NT2/D1 (cell line): ENCODE results near the gene GMEB2.

Experiments
- DNase-seq: peaks from one replicate; pipeline ENCODE4 v3.0.0-alpha.2; 2011; ENCODE audit warnings: low read depth, low spot score
- H3K27me3 ChIP-seq: 2 replicates; pipeline ENCODE4 v1.6.0; 2011; ENCODE audit warnings: mild to moderate bottlenecking; ENCODE audit not compliant: insufficient read length, insufficient read depth
- H3K36me3 ChIP-seq: 2 replicates; pipeline ENCODE4 v1.6.1; 2011; ENCODE audit warnings: mild to moderate bottlenecking, low read length, mixed read lengths; ENCODE audit not compliant: insufficient read depth, insufficient read length
- H3K4me1 ChIP-seq: 2 replicates; pipeline ENCODE4 v1.5.1; 2011; ENCODE audit not compliant: insufficient read depth, insufficient read length
- H3K4me3 ChIP-seq: 2 replicates; pipeline ENCODE4 v1.5.1; 2011; ENCODE audit warnings: low read depth; ENCODE audit not compliant: insufficient read length
- H3K9ac ChIP-seq: 2 replicates; pipeline ENCODE4 v1.6.0; 2011; ENCODE audit warnings: low read depth; ENCODE audit not compliant: insufficient read length
- H3K9me3 ChIP-seq: 2 replicates; pipeline ENCODE4 v1.5.1; 2011; ENCODE audit warnings: mild to moderate bottlenecking, low read length; ENCODE audit not compliant: insufficient read depth
- SUZ12 ChIP-seq: IDR thresholded peaks from 2 replicates; pipeline ENCODE4 v1.6.1; 2011; ENCODE audit not compliant: insufficient read length, insufficient read depth; ENCODE audit errors: extremely low read depth
- YY1 ChIP-seq: IDR thresholded peaks from 2 replicates; pipeline ENCODE4 v1.6.1; 2011; ENCODE audit not compliant: insufficient read length, insufficient read depth
- ZNF274 ChIP-seq: IDR thresholded peaks from 2 replicates; pipeline ENCODE4 v1.6.1; 2011; ENCODE audit warnings: mild to moderate bottlenecking, low read depth, low read length

The GMEB2 gene

DNA sequence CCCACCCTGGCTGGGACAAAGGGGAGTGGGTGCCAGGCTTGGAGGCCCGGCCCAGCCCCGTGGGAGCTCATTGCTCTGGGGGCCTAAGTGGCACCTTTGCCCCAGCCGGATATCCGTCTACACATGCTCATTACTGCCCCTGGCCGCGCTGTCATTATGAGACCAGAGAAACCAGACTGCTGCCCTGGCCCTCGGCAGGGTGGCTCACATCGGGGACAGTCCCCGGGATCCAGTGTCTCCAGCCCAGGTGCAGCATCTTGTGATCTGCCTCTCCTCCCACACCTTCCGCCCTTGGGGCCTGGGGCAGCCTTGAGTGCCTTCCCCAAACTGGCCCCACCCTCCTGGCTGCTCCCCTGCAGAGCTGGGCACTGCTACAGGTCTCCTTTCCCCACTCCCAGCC, 84.2 kb downstream of the GMEB2 start:
- no peak for DNase-seq
- Histone ChIP-seq H3K36me3 (no peaks in the 10 kb centered on the region), H3K4me1 (peaks cover 40% of the 10 kb centered on the region), H3K27me3 (no peaks in the 10 kb centered on the region), H3K9me3 (no peaks in the 10 kb centered on the region), H3K9ac (peak overlapping the region; percentile 26), H3K4me3 (no peak overlapping the region)
- TF ChIP-seq ZNF274 (no peak), SUZ12 (no peak), YY1 (no peak)

DNA sequence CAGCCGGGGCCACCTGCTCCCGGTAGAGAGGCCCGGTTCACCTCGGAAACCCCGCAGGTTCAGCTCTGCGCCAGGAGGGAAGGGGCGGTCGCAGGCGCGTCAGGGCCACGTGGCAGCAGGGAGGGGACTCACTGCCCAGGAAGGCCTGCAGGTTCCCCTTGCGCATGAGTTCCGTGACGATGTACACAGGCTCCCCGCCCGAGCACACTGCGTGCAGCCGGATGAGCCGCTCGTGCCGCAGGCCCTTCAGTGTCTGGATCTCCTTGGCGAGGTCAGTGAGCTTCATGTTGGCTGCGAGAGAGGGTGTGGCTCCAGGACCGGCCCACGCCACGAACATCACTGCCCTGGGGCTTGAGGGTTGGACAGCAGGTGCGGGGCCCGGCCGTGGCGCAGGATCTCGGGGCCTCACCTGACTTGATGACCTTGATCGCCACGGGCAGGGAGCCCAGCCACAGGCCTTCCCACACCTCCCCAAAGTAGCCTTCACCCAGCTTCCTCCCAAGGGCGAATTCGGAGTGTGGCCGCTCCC, 84.8 kb downstream of the GMEB2 start:
- Histone ChIP-seq H3K27me3 (no peaks in the 10 kb centered on the region), H3K4me3 (no peak overlapping the region), H3K9me3 (no peaks in the 10 kb centered on the region), H3K4me1 (peaks cover 39% of the 10 kb centered on the region), H3K9ac (peak overlapping the region; percentile 8), H3K36me3 (no peaks in the 10 kb centered on the region)
- no peak for DNase-seq
- no peak for TF ChIP-seq SUZ12
- TF ChIP-seq YY1 = no peak
- no peak for TF ChIP-seq ZNF274

DNA sequence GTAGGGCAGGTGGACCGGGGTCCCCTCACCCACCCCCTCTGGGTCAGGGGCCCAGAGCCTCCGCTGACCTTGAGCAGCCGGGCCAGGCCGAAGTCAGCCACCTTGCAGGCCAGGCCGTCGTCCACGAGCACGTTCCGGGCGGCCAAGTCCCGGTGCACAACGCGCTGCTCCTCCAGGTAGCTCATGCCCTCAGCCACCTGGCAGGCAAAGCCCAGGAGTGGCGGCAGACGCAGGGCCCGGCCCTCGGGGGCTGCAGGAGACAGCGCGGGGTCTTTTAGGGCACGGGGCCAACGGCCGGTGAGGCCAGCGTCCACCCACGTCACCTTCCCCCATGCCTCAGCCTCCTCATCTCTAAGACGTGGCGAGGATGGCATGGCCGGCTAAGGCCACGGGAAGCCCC, 85.5 kb downstream of the GMEB2 start:
- H3K9ac ChIP-seq = no peak overlapping the region
- H3K4me3 ChIP-seq = no peak overlapping the region
- no peak for DNase-seq
- no peaks in the 10 kb centered on the region for H3K9me3 ChIP-seq
- no peaks in the 10 kb centered on the region for H3K27me3 ChIP-seq
- no peaks in the 10 kb centered on the region for H3K36me3 ChIP-seq
- TF ChIP-seq YY1 = no peak
- TF ChIP-seq ZNF274 = no peak
- TF ChIP-seq SUZ12 = no peak
- H3K4me1 ChIP-seq = peaks cover 39% of the 10 kb centered on the region

DNA sequence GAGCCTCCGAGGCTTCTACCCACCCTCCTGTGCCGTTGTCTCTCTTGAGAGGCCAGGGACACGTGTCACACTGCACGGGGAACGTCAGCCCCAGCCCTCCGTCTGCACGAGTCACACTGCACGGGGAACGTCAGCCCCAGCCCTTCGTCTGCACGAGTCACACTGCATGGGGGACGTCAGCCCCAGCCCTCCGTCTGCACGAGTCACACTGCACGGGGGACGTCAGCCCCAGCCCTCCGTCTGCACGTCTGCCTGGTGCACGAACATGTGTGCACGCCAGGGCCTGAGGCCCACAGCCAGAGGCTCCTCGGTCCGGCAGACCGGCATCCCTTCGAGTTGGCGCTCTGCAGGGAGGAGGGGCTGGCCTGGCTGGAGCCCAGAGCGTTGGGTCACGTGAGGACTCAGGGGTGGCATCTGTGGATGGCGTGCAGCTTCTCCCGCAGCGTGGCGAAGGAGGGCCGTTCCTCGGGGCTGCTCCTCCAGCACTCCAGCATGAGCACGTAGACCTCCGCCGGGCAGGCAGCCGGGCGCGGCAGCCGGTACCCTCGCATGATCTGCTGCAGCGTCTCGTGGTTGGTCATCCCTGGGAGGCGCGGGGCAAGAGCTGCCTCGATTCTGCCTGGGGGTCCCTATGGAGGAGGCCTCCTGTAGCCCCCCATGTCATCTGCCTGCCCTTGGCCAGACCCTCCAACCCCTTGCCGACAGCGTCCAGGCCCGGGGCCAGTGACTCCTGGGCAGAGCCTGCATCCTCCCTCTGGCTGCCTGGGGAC, 86.3 kb downstream of the GMEB2 start:
- Histone ChIP-seq H3K4me1 (peaks cover 38% of the 10 kb centered on the region), H3K9me3 (no peaks in the 10 kb centered on the region), H3K27me3 (no peaks in the 10 kb centered on the region), H3K9ac (peak overlapping the region; percentile 37), H3K4me3 (no peak overlapping the region), H3K36me3 (no peaks in the 10 kb centered on the region)
- no peak for DNase-seq
- TF ChIP-seq YY1 (no peak), ZNF274 (no peak), SUZ12 (no peak)

DNA sequence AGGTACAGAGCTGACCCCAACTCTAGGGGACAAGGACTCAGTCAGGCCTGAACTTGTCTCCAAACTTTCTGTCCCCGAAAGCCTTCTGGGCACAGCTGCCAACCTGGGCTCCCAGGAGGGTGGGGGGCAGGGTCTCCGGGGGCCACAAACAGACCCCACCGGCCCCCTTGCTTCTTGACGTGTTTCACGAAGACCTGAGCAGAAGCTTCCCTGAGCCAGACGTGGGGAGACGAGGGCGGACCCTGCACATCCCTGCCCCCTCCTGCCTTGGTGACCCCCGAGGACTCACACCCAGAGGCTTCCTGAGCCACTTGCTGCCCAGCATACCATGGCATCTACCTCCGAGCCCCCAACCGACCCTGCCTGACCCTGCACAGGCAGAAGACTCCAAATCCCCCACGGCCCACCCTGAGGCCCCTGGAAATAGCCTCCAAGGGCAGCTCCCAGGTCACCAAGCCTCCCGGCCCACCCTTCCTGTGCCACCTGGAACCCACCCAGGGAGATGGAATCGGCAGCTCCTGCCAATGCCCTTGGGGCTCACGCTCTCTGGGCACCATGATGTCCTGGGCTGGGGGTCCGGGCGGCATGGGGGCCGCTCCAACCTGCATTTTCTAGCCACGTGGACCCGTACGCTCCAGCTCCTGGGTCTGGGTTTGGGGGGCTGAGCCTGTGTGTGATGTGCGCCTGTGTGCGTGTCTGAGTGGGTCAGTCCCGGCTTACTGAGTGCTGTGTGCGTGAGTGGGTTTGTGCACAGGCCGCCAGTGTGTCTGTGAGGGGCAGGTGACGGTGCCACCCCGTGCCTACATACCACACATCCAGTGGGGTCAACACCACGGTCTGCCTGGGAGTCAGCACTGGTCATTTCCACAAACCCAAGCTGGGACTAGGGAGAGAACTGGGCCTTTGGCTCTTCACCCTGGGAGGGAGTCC, 87.2 kb downstream of the GMEB2 start:
- Histone ChIP-seq H3K36me3 (no peaks in the 10 kb centered on the region), H3K9ac (peak overlapping the region; percentile 37), H3K4me3 (no peak overlapping the region), H3K4me1 (peaks cover 36% of the 10 kb centered on the region), H3K27me3 (no peaks in the 10 kb centered on the region), H3K9me3 (no peaks in the 10 kb centered on the region)
- no peak for DNase-seq
- TF ChIP-seq ZNF274 (no peak), YY1 (no peak), SUZ12 (no peak)

DNA sequence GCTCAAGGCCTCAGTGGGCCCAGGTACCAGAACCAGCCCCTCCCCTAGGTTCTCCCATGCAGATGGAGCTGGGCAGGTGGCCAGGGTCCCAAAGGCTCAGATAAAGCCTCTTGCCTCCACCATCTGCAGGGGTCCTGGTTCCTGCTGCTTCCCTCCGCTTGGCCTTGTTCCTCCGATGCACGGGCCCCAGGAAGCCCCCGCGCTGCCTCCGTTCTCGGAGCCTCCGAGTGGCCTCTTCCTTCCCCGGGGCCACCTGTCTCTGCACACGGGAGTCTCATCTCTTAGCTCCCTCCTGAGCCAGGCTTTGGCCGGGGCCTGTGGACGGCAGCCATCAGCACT, 87.8 kb downstream of the GMEB2 start:
- DNase-seq = no peak
- no peak for TF ChIP-seq YY1
- H3K4me1 ChIP-seq = peaks cover 39% of the 10 kb centered on the region
- peak overlapping the region; percentile 43 for H3K9ac ChIP-seq
- H3K9me3 ChIP-seq = no peaks in the 10 kb centered on the region
- H3K4me3 ChIP-seq = no peak overlapping the region
- no peaks in the 10 kb centered on the region for H3K27me3 ChIP-seq
- no peaks in the 10 kb centered on the region for H3K36me3 ChIP-seq
